Ishikawa (cell line): ENCODE results near the gene DCTN4.

ENCODE experiments used
- EGR1 ChIP-seq: IDR thresholded peaks from 2 replicates; pipeline ENCODE4 v1.6.1; 2012
- EP300 ChIP-seq: IDR thresholded peaks from 2 replicates; pipeline ENCODE4 v1.6.1; 2012; ENCODE audit warnings: borderline replicate concordance
- RAD21 ChIP-seq: IDR thresholded peaks from 2 replicates; pipeline ENCODE4 v1.6.1; 2012; ENCODE audit warnings: low read depth
- REST ChIP-seq: IDR thresholded peaks from 2 replicates; pipeline ENCODE4 v1.6.1; 2012; ENCODE audit warnings: low read depth, mild to moderate bottlenecking
- TAF1 ChIP-seq: IDR thresholded peaks from 2 replicates; pipeline ENCODE4 v1.6.1; 2012; ENCODE audit warnings: low read depth, mild to moderate bottlenecking
- TEAD4 ChIP-seq: IDR thresholded peaks from 2 replicates; pipeline ENCODE4 v1.6.1; 2012
- USF1 ChIP-seq: IDR thresholded peaks from 2 replicates; pipeline ENCODE4 v1.6.1; 2012

- TF ChIP-seq TAF1 = no peak
- TF ChIP-seq RAD21 = peak; percentile 27; the same call in 1 of the 2 replicates
- TF ChIP-seq USF1 = no peak
- no peak for TF ChIP-seq TEAD4
- no peak for TF ChIP-seq REST
- TF ChIP-seq EP300 = no peak
- no peak for TF ChIP-seq EGR1
Measured at GRCh38 chr5:150763023-150763769, 4.4 kb upstream of the DCTN4 start.
